SK-MEL-5 (cell line): ENCODE data around the gene SORCS2. TPM values are rescaled to one million over a fixed set of nuclear protein-coding genes. Genes with fewer than 3 reads are reported as not detected.

Experiments
- DNase-seq: peaks from one replicate; pipeline ENCODE4 v3.0.0-alpha.2; 2016; ENCODE audit warnings: low read depth, low spot score
- in situ Hi-C: cut with HindIII; loops from 2 replicates; pipeline ENCODE4 v1.10.0; 2016; ENCODE audit warnings: low sequenced_read_pairs, high pct_unique_total_duplicates, low pct_unique_long_range_greater_than_20kb
- total RNA-seq: library from RNA; depleted of rRNA; stranded (reverse); fragments of >200 nt; shearing (Covaris generic); gene quantifications from 2 replicates; pipeline ENCODE4 v1.2.3, GENCODE V29; 2014

The SORCS2 gene
- total RNA-seq, 1 experiment from 2014 or later, result not detected

DNA sequence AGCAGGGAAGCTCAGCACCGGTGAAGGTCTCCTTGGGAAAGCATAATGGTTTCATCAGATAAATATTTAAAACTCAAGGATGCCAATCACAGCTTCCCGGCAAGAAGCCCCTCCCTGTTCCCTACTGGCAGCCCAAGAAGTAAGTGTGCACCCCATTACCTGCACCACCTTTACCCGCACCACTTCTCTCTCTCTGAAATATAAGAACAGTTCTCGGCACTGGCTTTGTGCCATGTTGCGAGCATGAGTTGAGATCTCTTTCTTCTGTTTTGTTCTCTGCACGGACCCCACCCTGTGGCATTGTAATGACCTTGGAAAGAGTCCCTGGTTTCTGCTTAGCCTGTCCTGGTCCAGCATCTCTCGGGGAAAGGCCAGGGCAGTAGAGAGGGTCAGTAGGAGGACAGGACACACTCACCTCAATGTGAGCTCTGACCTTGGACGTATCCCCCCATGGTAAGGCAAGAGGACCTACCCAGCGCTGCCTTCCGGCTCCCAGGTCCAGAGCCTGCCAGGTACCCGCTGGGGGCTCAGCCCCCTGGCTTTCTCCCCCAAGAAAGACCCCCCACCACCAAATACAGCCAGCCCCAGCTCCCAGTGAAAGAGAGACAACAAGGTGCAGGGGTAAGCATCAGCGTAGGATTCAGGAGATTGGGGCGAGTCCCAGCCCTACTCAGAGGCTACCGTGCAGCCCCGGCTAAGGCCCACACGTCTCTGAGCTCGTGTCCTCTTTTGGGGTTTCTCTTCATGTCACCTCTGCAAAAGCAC, 161.7 kb downstream of the SORCS2 start:
- in situ Hi-C loops, result no loop called here
- DNase-seq, result no peak

- in situ Hi-C loops, result no loop called here
- DNase-seq, result no peak
Observed at GRCh38 chr4:7354927-7355326, 162.6 kb downstream of the SORCS2 start.

- in situ Hi-C loops, result no loop called here
- DNase-seq, result no peak
Observed at GRCh38 chr4:7355795-7356194, 163.5 kb downstream of the SORCS2 start.

- in situ Hi-C loops, result no loop called here
- DNase-seq, result no peak
Observed at GRCh38 chr4:7356667-7357310, 164.5 kb downstream of the SORCS2 start.

- no peak for DNase-seq
- in situ Hi-C loops, result no loop called here
Observed at GRCh38 chr4:7357323-7357722, 165.0 kb downstream of the SORCS2 start.

DNA sequence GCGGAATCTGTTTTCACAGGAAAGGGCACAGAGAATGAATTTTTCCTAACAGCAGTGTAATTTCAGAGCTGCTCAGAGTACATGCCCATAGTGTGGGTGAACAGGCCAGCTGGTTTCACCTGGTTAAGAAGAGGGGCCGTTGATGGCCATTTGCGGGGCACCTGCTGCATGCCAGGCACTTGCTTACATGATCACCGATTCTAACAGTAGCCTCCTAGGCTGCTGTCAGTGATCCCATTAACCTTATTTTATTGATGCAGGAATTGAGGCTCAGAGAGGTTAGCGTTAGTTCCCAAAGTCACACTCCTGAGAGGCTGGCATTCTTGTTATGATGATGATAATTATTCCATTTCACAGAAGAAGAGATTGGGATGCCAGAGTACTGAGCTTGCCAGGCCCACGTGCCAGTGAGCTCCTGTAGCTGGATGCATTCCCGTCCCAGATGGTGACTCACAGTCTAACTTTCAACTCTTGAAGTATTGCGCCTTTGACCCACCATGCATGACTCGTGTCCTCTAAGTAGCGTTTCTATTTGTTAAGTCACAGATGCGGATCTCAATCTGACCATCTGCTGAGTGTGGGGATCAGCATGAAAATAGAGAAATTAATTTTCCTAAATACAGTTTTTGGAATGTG, 165.9 kb downstream of the SORCS2 start:
- in situ Hi-C loops, result no loop called here
- peak; percentile 11 for DNase-seq

GRCh38 chr4:7359400-7360062, 167.2 kb downstream of the SORCS2 start:
- in situ Hi-C loops, result no loop called here
- no peak for DNase-seq

- in situ Hi-C loops, result no loop called here
- no peak for DNase-seq
Observed at GRCh38 chr4:7360806-7361205, 168.5 kb downstream of the SORCS2 start.

- no peak for DNase-seq
- in situ Hi-C loops, result no loop called here
Observed at GRCh38 chr4:7361280-7361895, 169.1 kb downstream of the SORCS2 start.

DNA sequence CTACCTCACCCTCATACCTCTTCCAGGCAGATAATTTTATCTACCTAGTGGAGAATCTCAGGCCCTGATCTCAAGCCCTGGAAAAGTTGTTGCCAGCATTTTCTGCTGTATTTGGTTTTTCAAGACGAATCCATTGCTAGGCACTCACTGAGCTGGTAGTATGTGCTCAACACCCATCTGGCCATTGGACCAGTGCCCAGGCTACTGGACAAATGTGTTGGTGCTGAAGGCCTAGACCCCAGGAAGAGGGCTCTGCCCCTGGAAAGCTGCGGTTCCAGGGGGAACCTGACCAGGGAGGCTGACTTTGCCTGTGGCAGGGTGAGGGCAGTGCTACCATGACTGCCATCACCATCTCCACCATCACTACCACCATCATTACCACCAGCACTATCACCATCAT, 170.0 kb downstream of the SORCS2 start:
- in situ Hi-C loops, result no loop called here
- no peak for DNase-seq

- in situ Hi-C loops, result no loop called here
Observed at GRCh38 chr4:7362862-7363430, 170.6 kb downstream of the SORCS2 start.

DNA sequence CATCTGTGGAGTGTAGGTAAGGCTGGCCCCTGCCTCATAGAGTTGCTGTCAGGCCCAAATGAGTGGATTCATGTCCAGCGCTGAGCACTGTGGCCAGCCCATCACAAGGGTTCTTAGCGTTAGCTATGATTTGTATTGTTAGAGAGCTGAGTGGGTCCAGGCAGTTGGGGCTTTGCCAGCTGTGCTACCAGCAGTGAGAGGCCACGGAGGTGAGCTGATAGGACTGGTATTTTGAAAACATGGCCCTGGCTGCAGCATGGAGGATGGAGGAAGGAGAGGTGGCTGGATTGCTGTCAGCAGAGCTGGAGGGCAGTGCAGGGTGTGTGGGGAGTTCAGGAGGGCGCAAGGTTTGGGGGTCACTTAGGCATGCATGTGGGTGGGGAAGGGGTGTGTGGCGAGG, 172.6 kb downstream of the SORCS2 start:
- in situ Hi-C loops, result no loop called here
- no peak for DNase-seq

More at GRCh38 chr4:7362862-7363430, 170.6 kb downstream of the SORCS2 start:
- no peak for DNase-seq

- in situ Hi-C loops, result no loop called here
Observed at GRCh38 chr4:7365462-7366179, 173.3 kb downstream of the SORCS2 start.

GRCh38 chr4:7366180-7366945, 174.0 kb downstream of the SORCS2 start:
- DNase-seq, result no peak
- in situ Hi-C loops, result no loop called here

More at GRCh38 chr4:7365462-7366179, 173.3 kb downstream of the SORCS2 start:
- DNase-seq, result no peak

GRCh38 chr4:7366954-7367353, 174.6 kb downstream of the SORCS2 start:
- DNase-seq, result no peak
- in situ Hi-C loops, result no loop called here

DNA sequence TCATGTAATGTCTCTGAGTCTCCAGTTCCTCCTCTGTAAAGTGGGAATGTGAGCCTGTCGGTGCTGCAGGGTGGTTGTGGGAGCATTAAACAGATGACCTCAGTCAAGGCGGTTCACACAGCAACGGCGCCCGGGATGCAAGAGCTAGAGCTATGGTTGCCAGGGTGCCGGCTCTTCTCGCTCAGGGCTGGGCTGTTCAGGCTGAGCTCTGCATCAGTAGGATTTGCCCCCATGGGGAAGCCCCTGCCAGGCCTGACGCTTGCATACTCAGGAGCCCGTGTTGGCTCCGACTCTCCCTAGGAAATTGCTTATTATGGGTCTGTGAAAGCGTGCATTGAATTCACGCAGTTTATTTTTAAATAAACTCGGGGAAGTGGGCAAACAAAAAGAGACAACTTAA, 175.1 kb downstream of the SORCS2 start:
- in situ Hi-C loops, result no loop called here

More for the DNA sequence above, 175.1 kb downstream of the SORCS2 start:
- DNase-seq, result no peak
